Measurements from ENCODE around the gene TSPAN17. TPM values are rescaled to one million over a fixed set of nuclear protein-coding genes. Genes with fewer than 3 reads are reported as not detected.

Gene TSPAN17
- total and polyA plus RNA-seq, 9 of the 15 experiments (the other 6 are each of a cell fraction or from before 2014, with no cell fraction given) = 0.73 to 58.3 (median 34.5) TPM

GRCh38 chr5:176625512-176625911 lies 21.8 kb upstream of the TSPAN17 start:
- H3K4me3 ChIP-seq = no peak overlapping the region
- H3K27ac ChIP-seq (ENCODE audit: extremely low read depth, low read depth, low read length) = no peak overlapping the region
- H3K9ac ChIP-seq (ENCODE audit: insufficient read depth in 1 of 2, low read depth in 2 of 2, low read length in 2 of 2) = no peak overlapping the region
- no peaks in the 10 kb centered on the region for H3K9me3 ChIP-seq (replicated peaks; ENCODE audit: control insufficient read depth, insufficient read depth, low read depth, low read length)
- CTCF ChIA-PET (ENCODE audit: low intra/inter-chr PET ratio) = no interaction called here
- no peak overlapping the region for H2AFZ ChIP-seq (ENCODE audit: low read depth, low read length)
- BruUV-seq (replicated peaks) = no TSS peak
- intact Hi-C loops (cut with micrococcal nuclease) (no loop called here), in situ Hi-C loops (cut with MboI) (no loop called here)
- POLR2A ChIA-PET = interaction anchor here (0.6 to 1.1 kb wide), 3 partner anchors 11 to 177 kb away, joined by 3 to 5 read pairs (median 3); partner anchors contain the start of genes FAF2 and TSPAN17
- DNase-seq (ENCODE audit: extremely low read depth in 1 of 4, low spot score in 3 of 4) (no peak), ATAC-seq (no peak), FAIRE-seq (no peak)
- H3K27me3 ChIP-seq (ENCODE audit: control insufficient read depth in 2 of 2, insufficient read depth in 2 of 2, low read length in 2 of 2) = peaks cover 32 to 77% of the 10 kb centered on the region in 2 experiments
- no peaks in the 10 kb centered on the region for H3K79me2 ChIP-seq (ENCODE audit: control insufficient read depth, insufficient read depth, low read length)
- 0% methylated on average over 2 of the region's 2 CpGs for WGBS (ENCODE audit: insufficient coverage, low coverage, missing lambda C conversion rate)
- peaks cover 12% of the 10 kb centered on the region; the same call in 1 of the 2 replicates for H4K20me1 ChIP-seq (replicated peaks; ENCODE audit: control insufficient read depth, insufficient read depth, low read length)
- no peaks in the 10 kb centered on the region for H3K9me1 ChIP-seq (ENCODE audit: control insufficient read depth, insufficient read depth, low read length)
- no peaks in the 10 kb centered on the region for H3K36me3 ChIP-seq (ENCODE audit: control insufficient read depth, insufficient read depth, low read length)
- H3K4me2 ChIP-seq (ENCODE audit: insufficient read depth, low read length) = no peak overlapping the region
- peaks cover 0 to 33% of the 10 kb centered on the region in 2 experiments; a peak in 4 of 5 replicates for H3K4me1 ChIP-seq (replicated peaks in 1 of 2; ENCODE audit: control insufficient read depth in 2 of 2, insufficient read depth in 2 of 2, low read length in 2 of 2)
- TF ChIP-seq CBX3 (IDR thresholded peaks at IDR 0.05; ENCODE audit: borderline replicate concordance in 1 of 2, low read length in 2 of 2) (no peak), SIN3B (IDR thresholded peaks at IDR 0.05; ENCODE audit: low read depth) (no peak), ARID4B (CRISPR knock-in tag; IDR thresholded peaks at IDR 0.05) (no peak), SP2 (IDR thresholded peaks at IDR 0.05; ENCODE audit: extremely low read depth, low read depth, low read length, poor library complexity, severe bottlenecking) (no peak), KLF1 (tag; IDR thresholded peaks at IDR 0.05) (no peak), HLTF (IDR thresholded peaks at IDR 0.05) (no peak), BHLHE40 (IDR thresholded peaks at IDR 0.05; ENCODE audit: low read length) (no peak), CBFB (CRISPR knock-in tag; IDR thresholded peaks at IDR 0.05) (no peak), ZNF263 (CRISPR knock-in tag; IDR thresholded peaks at IDR 0.05; ENCODE audit: borderline replicate concordance) (no peak), ZFP1 (CRISPR knock-in tag; IDR thresholded peaks at IDR 0.05) (no peak), ZNF274 (IDR thresholded peaks at IDR 0.05; ENCODE audit: borderline replicate concordance, low read depth, low read length) (no peak), KAT8 (IDR thresholded peaks at IDR 0.05; ENCODE audit: low read depth) (no peak), NCOR1 (IDR thresholded peaks at IDR 0.05) (no peak), ESRRB (CRISPR knock-in tag; IDR thresholded peaks at IDR 0.05; ENCODE audit: borderline replicate concordance) (no peak), NEUROD1 (IDR thresholded peaks at IDR 0.05; ENCODE audit: borderline replicate concordance, low read depth, low read length, partially characterized antibody) (no peak), CHAMP1 (IDR thresholded peaks at IDR 0.05) (no peak), PPARD (CRISPR knock-in tag; IDR thresholded peaks at IDR 0.05) (no peak), TCF3 (CRISPR knock-in tag; IDR thresholded peaks at IDR 0.05) (no peak)
